ENCODE results near the gene C3orf80.

GRCh38 chr3:160245261-160245800, 20.1 kb downstream of the C3orf80 start:
- no peak for TF ChIP-seq EZH2 (IDR thresholded peaks at IDR 0.05; ENCODE audit: insufficient read depth, poor library complexity, severe bottlenecking)
- no peak for TF ChIP-seq EZH2phosphoT487 (IDR thresholded peaks at IDR 0.05; ENCODE audit: insufficient read depth, low read depth)

Measured in GM23248 (cell line).